Stimulated activated naive CD8-positive, alpha-beta T cell treated with anti-CD3 and anti-CD28 coated beads, Interleukin-15, Interleukin-2, amounts not matched to agents 100 U/mL and 50 U/mL, for 24 hours (primary cell): ENCODE measurements around the gene DUSP21.
"Not testable (repeated sequence)": the region's sequence is repeated elsewhere in the genome, so short reads cannot be mapped to it uniquely, and the experiment has no call there.

Source experiments
- ATAC-seq: fragments of 150-1000 bp; cut with Tn5 transposase; one replicate; pipeline ENCODE4 v1.10.0; 2021
- DNase-seq: peaks from one replicate; pipeline ENCODE4 v3.0.0; 2021

Gene DUSP21

DNA sequence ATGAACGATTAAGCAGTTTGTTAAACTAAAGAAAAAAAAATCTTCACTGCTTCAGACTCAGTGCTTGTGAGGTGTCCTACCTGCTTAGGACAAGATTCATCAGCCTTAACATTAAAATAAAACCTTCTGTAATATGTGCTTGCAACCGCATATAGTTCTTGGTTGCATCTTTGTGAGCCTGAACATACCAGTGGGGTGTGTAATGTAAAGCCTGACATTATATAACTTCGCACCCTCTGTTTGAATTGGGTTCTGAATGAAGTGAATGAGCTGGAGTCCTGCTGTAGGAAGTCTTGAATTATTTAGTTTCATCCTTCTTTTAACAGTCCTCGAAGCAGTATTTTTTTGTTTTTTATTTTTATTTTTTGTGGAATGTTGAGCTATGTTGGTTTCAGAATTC is 32.3 kb downstream of the DUSP21 start:
- no peak for DNase-seq
- no peak for ATAC-seq

- no peak for DNase-seq
- ATAC-seq, result no peak
Measured at GRCh38 chrX:44876767-44877166, 32.9 kb downstream of the DUSP21 start.

- no peak for DNase-seq
- ATAC-seq, result no peak
Measured at GRCh38 chrX:44878780-44879179, 35.0 kb downstream of the DUSP21 start.

DNA sequence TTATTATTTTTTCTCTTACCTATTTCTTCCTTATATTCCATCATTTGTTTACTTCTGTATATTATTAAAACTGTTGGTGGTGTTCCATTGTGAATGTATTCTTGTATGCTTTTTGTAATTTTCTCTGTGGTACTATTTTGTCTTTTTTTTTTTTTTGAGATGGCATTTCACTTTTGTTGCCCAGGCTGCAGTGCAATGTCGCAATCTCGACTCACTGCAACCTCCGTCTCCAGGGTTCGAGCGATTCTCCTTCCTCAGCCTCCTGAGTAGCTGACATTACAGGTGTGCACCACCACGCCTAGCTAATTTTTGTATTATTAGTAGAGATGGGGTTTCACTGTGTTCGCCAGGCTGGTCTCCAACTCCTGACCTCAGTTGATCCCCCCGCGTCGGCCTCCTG is 37.7 kb downstream of the DUSP21 start:
- ATAC-seq, result no peak
- no peak for DNase-seq

- ATAC-seq, result no peak
- DNase-seq, result no peak
Measured at GRCh38 chrX:44882635-44883034, 38.8 kb downstream of the DUSP21 start.

DNA sequence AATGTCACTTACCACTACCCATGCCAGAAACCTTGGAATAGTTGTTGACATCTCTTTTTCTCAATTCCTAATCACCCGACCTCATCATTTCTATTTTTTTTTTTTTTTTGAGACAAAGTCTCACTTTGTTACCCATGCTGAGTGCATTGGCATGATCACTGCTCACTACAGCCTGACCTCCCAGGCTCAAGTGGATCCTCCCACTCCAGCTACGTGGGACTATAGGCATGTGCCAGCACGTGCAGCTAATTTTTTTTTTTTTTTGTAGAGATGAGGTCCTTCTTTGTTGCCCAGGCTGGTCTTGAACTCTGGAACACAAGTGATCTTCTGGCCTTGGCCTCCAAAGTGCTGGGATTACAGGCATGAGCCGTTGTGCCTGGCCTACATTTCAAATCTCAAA is 41.1 kb downstream of the DUSP21 start:
- no peak for ATAC-seq
- no peak for DNase-seq

- no peak for DNase-seq
- no peak for ATAC-seq
Measured at GRCh38 chrX:44889824-44890223, 46.0 kb downstream of the DUSP21 start.

DNA sequence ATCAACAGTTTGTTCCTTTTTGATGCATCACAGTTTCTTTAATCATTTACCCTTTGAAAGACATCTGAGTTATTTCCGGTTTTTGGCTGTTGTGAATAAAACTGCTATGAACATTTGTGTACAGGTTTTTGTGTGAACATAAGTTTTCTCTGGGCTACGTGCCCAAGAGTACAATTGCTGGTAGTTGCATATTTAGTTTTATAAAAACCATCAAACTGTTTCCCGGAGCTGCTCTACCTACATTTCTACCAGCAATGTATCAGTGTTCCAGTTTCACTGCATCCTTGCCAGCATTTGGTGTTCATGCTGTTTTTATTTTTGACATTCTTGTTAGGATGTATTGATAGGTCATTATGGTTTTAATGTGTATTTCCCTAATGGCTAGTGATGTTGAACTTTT is 46.4 kb downstream of the DUSP21 start:
- no peak for DNase-seq
- no peak for ATAC-seq

GRCh38 chrX:44890687-44891086 is 46.9 kb downstream of the DUSP21 start:
- ATAC-seq, DNase-seq: not testable (repeated sequence)

GRCh38 chrX:44891642-44892041 is 47.8 kb downstream of the DUSP21 start:
- no peak for DNase-seq
- no peak for ATAC-seq
